GM18870 (cell line): ENCODE measurements around the gene DCP1A.

Experiments
- ATAC-seq: cut with Tn5 transposase; IDR thresholded peaks from one replicate; pipeline ENCODE4 v1.9.1; 2021; ENCODE audit warnings: moderate library complexity; ENCODE audit not compliant: unreplicated experiment

The DCP1A gene

DNA sequence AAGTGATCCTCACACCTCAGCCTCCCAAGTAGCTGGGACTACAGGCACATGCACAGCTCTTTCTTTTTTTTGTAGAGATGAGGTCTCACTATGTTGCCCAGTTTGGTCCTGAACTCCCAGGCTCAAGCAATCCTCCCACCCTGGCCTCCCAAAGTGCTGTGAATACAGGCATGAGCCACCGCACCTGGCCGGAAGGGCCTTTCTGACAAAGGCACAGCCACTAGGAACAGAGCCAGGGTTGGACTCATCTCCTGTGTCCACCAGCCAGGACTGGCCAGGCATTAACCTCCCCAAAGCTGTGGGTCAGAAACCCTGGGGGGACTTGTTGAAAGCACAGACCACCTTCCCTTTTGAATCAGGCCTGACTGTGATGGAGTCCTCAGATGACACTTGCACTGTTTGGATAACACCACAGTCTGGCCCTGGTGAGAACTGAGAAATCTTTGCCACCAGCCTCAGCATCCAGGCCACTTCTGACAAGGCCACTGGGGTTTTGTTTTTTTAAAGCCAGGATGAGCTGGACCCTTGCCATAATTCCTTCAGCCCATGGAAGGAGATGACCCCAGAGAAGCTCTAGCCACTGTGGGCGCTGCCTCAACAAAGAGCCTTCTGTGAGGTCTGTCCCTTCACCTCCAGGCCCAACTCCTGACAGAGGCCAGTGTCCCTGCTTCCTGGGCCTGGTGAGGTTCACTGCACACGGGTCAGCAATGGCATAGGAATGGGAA lies 96.3 kb downstream of the DCP1A start:
- no peak for ATAC-seq

DNA sequence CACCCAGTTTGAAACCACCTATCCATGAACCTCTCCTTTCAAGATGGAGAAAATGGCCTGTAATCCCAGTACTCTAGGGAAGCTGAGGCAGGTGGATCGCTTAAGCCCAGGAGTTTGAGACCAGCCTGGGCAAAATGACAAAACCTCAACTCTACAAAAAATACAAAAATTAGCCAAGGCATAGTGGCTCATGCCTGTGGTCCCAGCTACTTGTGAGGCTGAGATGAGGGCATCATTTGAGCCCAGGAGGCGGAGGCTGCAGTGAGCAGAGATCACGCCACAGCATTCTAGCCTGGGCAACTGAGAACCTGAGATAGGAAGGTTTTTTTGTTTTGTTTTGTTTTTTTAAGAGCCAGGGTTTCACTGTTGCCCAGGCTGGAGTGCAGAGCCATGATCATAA lies 96.9 kb downstream of the DCP1A start:
- no peak for ATAC-seq

DNA sequence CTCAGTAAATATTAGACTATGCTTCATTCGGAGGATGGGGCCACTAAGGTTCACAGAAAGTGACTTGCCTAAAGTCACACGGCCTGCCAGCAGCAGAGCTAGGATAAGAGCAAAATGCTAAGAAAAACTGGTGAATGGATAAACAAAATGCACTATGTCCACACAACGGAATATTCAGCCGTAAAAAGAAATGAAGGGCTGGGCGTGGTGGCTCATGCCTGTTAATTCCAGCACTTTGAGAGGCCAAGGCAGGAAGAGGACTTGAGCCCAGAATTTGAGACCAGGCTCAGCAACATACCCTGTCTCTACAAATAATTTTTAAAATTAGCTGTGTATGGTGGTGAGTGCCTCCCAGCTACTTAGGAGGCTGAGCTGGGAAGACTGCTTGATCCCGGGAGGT lies 99.2 kb downstream of the DCP1A start:
- ATAC-seq = no peak

DNA sequence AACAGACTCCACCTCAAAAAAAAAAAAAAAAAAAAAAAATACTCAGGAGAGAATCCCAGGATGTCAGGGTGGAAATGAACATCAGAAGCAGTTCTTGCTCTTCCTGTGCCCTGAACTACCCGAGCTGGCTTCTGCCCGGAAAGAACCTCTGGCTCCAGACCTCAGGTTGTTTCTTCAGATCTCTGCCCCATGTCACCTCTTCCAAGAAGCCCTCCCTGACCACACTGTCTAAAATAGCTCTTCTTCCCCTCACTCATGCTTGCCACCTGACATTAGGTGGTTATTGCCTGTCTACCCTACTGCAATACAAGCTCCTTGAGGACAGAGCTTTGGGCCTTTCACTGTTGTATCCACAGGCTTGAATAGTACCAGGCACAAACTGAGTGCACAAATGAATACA lies 99.7 kb downstream of the DCP1A start:
- no peak for ATAC-seq

DNA sequence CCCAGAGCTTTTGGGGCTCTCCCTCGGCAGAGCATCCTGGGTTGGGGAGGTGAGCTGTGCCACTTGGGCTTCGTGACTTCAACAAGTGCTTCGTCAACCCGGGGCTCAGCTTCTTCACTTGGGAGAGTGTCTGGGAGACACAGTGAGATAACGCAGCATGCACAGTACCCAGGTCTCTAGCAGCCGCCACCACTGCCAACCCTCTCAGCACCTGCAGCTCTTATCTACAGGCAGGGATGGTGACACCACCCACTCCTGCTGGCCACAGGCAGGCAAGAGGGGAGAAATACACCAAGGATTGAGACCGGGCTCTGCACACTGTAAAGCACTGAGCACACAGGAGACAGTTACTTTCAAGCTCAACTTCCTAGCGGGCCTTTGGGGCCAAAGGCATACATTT lies 103.1 kb downstream of the DCP1A start:
- ATAC-seq = no peak

DNA sequence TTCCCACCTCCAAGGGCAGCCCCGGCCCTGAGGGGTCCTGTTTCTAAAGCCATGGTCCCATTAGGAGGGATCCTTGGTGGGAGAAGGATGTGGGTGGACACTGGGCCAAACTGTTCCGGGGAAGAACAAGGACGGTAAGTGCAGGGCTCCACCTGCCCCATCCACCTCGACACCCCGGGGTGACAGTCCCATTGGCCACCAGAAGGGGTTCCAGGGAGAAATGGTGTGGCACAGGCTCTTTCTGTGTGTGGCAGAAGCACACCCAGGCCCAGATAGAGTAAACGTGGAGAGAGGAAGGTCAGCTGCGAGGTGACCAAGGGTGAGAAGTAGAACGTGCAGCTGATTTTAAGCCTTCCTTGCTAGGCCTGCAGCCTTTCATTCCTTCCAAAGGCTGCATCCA lies 103.6 kb downstream of the DCP1A start:
- ATAC-seq = no peak

DNA sequence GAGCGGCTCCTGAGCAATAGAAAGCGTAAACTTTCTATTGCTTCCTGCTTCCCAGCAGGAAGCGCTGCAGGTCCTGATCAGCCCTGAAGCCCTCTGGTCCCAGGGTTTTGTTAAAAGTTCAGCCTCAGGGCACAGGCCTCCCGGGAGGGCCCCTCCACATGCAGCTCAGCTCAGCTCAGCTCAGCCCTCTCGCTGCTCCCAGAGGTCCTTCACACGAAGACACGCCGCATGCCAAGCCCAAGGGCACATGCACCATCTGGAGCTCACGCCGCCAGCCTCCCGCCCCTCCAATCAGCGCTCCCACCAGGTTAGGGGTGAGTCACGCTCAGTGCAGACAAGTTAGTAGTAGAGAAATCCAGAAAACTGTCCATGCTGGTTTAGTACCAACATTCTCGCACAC lies 104.2 kb downstream of the DCP1A start:
- ATAC-seq = no peak

DNA sequence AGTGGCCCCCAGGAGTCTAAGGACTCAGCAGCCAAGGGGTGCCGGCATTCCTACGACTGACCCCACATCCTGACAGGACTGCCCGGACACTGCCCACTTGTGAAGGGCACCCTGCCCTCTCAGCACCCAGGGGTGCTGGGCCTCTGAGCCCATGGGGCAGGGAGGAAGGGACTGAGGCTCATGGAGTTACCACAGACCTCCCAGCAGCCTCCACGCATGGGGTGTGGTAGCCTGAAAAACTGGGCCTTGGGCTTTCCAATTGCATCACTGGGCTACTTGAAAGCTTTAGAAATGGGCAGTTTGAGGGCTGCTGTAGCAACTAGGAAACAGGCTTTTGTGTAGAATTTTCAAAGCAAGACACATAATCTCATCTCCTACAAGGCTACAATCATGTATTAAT lies 104.7 kb downstream of the DCP1A start:
- ATAC-seq = no peak

DNA sequence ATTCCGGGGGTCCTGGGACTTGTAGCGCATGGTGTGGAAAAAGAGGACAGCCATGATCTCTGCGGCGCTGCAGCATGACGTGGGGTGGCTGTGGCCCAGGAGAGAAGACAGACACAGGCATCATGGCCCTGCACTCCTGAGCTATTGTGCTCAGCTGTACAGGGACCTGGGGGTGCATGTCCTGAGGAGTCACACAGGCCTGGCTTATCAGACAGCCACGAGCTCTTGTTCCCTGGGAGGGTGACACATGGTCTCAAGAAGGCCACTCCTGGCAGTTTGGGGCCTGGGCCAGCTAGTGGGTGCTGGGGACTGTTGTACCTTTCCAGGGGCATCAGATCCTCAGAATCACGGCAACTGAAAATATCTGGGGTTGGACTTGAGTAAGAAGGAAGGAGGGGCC lies 105.2 kb downstream of the DCP1A start:
- ATAC-seq = no peak

DNA sequence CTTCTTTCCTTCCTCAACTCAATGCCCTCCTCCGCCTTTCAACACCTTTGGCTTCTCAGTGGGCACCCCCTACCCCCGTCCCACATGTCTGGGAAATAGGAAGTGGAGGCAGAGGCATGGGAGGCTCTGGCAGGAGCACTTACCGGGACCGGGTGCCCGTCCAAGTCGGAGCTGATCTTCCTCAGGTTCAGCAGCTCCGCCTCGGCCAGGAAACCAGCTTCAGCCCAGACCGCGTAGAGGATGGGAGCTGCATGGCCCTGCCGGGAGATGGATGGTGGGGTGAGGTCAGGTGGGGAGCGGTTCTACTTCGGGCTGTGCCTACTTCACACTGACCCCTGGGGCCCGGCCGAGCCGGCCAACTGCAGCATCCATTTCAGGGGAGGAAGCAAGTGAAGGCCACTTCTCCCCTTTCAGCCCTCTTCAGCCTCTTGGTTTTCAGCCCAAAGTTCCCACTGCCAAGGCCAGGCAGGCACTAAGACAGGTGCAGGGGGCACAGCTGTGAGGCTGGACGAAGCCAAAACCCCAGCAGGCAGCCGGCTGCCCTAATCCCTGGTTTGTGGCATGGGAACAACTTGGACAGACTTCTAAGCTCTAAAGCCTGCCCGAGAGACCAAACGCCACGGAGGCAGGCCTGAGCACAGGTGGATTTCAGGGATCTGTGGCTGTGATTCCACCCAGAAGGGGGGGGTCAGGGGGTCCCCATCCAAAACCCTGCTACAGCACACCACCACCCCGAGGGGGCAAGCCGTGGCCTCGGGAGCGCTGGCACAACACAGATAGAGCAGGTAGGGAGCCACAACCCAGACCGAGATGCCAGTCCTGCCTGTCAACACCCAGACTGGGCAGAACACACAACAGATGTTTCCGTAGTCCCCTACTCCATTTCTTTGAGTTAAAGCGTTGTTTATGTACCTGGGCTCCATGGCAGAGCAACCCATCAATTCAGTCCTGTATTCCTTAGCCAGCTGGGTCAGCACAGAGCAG lies 106.1 kb downstream of the DCP1A start:
- no peak for ATAC-seq

DNA sequence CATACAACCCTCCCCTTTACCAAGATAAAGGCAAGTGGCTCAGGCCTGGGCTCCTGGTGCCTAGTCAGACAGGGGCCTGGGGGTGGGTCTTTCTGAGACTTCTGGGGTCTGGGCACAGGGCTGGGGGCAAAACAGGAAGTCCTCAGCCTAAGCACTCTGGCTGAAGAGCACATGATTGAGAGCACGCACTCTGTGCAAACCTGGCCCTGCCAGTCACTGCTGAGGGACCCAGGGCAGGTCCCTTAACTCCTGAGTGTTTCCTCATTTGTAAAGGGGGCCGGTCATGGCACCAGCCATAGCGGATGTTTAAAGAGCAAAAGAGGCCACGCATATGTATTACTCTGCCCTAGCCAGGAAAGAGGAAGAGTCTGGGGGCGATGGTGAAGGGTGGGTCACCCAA lies 107.5 kb downstream of the DCP1A start:
- no peak for ATAC-seq

DNA sequence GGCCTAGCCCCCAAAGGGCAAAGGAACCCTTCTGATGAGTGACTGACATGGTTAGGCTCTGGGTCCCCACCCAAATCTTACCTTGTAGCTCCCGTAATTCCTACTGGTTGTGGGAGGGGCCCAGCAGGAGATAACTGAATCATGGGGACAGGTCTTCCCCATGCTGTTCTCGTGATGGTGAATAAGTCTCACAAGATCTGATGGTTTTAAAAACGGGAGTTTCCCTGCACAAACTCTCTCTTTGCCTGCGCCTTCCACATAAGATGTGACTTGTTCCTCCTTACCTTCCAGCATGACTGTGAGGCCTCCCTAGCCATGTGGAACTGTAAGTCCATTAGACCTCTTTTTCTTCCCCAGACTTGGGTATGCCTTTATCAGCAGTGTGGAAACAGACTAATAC lies 108.5 kb downstream of the DCP1A start:
- ATAC-seq = no peak

DNA sequence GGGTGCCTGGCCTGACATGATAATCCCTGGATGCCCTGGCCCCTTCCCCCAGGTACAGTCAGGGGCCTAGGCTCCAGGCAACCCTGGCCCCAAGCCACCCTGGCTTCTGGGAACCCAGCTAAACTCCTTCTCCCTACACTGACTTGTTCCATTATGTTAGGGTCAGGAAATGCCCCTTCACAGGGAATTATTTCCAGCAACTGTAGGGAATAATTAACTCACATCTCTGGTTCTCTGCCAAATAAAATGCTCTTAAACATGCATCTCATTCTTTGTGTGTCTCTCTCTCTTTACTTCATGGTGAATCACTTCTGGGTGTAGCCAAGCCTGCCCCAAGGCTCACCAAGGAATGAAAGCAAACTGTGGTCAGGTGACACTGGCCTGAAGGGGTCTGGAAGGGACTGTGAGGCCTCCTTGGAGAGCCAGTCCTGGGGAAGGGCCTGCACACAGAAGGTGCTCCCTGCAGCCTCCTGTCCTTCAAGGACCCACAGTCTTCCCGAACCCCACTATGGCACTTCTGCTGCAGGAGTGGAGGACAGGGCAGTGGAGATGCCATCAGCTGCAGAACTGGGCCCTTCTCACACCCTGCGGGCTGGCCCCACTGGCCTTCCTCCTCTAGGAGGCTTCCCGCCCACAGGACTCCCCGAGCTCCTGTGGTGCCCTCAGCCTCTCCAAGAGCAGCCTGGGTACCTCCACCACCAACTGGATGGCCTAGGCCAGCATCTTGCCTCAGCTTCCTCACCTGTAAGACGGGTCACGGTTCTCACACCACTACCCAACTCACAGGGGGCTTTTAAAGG lies 109.1 kb downstream of the DCP1A start:
- no peak for ATAC-seq

DNA sequence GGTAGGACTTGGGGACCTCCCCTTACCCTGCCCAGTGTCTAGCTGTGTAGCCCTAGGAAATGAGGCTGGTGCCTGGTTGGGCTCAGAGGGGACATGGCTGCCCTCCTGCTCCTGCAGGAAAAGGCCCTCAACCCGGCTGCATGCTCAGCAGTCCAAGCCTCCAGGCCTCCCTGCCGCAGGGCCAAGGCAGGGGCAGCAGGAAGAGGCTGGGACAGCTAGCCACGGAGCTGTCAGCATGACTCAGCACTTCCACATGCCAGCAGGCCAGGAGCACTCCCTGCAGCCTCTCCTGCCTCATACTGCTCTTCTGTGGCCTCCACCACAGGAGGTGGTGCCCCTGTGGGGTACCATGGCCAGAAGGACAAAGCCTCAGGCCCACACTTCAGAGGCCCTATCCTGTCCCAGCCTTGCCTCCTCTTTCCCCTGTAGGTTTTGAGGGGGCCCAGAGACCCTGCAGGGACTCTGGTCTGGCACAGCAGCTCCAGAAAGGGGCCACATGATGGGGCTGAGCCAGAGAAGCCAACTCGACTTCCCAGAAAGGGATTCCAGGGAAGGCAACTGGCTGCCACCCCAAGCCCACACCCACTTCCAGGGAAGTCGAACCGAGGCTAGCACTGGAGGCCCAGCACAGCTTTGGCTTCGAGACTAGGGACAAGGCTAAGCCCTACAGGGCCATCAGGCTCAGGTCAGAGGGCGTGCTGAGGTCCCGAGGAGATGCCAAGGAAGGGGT lies 111.1 kb downstream of the DCP1A start:
- no peak for ATAC-seq

DNA sequence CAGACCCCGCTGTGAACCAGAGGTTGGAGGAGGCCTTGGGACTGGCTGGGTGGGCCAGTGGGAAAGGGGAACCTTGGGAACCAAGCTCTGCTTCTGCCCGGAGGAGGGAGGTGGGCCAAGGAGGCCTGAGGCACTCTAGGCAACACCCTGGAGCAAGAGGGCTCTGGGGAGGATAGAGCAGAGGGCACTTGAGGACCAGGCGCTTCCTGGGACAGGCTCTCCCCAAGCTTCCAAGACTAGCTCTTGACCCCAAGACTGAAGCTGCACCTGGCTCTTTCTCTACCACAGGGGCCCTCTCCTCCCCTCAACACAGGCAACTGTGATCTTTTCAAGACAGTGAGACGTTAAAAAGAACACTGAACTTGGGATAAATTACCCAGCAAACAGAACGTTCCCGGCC lies 111.8 kb downstream of the DCP1A start:
- no peak for ATAC-seq

DNA sequence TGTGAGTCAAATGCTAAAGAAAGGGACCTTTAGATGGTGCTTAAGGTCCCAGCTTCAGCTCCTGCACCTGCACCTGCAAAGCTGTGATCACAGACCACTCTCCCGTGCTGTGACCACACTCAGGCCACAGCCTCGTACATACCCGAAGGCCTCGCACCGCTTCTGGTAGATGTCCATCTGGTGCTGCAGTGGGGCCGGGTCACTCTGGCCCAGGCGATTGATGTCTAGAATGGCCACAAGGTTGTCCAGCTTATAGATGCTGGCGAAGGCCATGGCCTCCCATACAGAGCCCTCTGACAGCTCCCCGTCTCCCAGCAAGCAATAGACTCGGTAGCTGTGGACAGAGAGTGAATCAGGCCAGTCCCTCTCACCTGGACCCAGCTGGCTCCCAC lies 112.5 kb downstream of the DCP1A start:
- no peak for ATAC-seq

DNA sequence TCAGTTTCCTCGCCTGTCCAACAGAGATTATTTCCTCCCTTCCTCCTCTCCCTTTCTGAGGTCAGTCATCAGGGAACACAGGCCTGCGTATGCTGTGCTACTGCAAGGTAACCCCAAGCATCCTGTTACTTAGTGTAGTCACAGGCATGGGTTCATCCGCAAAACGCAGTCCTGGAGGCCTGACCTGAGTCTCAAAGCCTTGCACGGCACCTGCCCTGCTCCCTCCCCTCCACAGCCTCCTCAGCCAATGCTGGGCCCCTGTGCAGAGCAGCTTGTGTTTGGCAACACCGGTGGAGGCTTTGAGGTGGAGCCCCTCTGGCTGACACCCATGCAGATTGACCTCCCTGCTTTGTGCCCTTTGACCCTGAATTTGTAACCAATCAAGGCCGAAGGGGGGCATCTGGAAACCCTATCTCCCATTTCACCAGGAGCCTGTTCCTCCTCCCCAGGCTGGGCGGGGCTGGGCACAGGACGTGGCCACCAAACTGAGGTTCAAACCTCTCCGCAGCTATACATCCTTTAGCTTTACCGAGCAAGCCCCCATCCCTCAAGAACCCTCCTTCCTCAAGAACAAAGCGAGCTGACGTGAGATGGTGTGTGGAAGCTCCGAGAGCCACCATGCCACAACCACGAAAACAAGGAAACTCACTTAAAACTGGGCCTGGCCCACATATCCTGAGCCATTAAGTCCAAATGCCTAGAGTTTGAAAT lies 113.1 kb downstream of the DCP1A start:
- ATAC-seq = no peak
